Osteocyte (in vitro differentiated cells): ENCODE measurements around the gene GDF7. TPM values are rescaled to one million over a fixed set of nuclear protein-coding genes. Genes with fewer than 3 reads are reported as not detected.

Experiments
- DNase-seq: peaks from one replicate; pipeline ENCODE4 v3.0.0; 2021; ENCODE audit warnings: mixed read lengths; ENCODE audit not compliant: unreplicated experiment; ENCODE audit errors: extremely low spot score
- H3K27ac Mint-ChIP-seq: one replicate; pipeline ENCODE4 v1.8.0; 2021; ENCODE audit warnings: mild to moderate bottlenecking, mixed read lengths; ENCODE audit not compliant: unreplicated experiment
- H3K27me3 Mint-ChIP-seq: one replicate; pipeline ENCODE4 v1.8.0; 2021; ENCODE audit warnings: mixed read lengths; ENCODE audit not compliant: unreplicated experiment
- H3K36me3 Mint-ChIP-seq: one replicate; pipeline ENCODE4 v1.8.0; 2021; ENCODE audit warnings: mixed read lengths; ENCODE audit not compliant: unreplicated experiment
- H3K4me1 Mint-ChIP-seq: one replicate; pipeline ENCODE4 v1.8.0; 2021; ENCODE audit warnings: mixed read lengths; ENCODE audit not compliant: unreplicated experiment
- H3K4me3 Mint-ChIP-seq: one replicate; pipeline ENCODE4 v1.8.0; 2021; ENCODE audit warnings: mild to moderate bottlenecking, moderate library complexity, mixed read lengths; ENCODE audit not compliant: unreplicated experiment
- H3K9me3 Mint-ChIP-seq: one replicate; pipeline ENCODE4 v1.8.0; 2021; ENCODE audit warnings: mixed read lengths; ENCODE audit not compliant: unreplicated experiment
- total RNA-seq: library from RNA; stranded (reverse); gene quantifications from 2 replicates; pipeline ENCODE4 v1.2.1, GENCODE V29; 2021
- TF ChIP-seq, protein P1 (sequence below): fragments of 200-600 bp; sonication (generic); IDR thresholded peaks from 2 replicates; pipeline ENCODE4 v1.5.0; 2021; ENCODE audit warnings: antibody characterized with exemption, mild to moderate bottlenecking, moderate library complexity

The GDF7 gene
- total RNA-seq, 1 donor from 2014 or later: 10.1 TPM

DNA sequence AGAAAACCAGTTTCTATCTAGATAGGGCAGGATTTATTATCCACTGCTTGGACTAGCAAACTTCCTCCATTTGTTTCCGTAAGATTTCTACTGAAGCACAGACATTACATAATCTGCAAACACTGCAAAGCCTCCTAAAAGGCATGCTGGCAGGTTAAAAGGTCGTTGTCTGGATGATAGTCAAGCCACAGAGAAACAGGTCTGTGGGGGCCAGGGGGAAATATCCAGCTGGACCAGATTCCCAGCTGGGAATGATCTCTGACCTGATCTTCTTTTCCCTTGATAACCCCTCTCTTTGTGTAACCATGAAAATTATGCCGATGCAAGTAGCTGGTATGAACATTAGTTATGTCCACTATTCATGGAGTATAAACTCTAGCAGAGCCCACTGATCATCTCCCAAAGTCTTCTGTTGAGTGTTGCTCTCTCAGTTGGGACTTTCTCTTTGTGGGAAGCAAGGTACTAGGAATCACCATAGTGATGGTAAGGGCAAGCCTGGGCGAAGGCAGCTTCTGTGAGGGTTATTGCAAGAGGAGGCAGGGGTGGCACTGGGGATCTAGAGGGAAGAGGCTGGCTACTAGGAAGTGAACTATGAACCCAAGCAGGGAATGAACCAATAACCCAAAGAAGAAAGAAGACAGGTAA, 61.3 kb downstream of the GDF7 start:
- TF ChIP-seq, protein P1, sequence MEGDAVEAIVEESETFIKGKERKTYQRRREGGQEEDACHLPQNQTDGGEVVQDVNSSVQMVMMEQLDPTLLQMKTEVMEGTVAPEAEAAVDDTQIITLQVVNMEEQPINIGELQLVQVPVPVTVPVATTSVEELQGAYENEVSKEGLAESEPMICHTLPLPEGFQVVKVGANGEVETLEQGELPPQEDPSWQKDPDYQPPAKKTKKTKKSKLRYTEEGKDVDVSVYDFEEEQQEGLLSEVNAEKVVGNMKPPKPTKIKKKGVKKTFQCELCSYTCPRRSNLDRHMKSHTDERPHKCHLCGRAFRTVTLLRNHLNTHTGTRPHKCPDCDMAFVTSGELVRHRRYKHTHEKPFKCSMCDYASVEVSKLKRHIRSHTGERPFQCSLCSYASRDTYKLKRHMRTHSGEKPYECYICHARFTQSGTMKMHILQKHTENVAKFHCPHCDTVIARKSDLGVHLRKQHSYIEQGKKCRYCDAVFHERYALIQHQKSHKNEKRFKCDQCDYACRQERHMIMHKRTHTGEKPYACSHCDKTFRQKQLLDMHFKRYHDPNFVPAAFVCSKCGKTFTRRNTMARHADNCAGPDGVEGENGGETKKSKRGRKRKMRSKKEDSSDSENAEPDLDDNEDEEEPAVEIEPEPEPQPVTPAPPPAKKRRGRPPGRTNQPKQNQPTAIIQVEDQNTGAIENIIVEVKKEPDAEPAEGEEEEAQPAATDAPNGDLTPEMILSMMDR: no peak
- Mint-ChIP-seq H3K27ac (peak overlapping the region; percentile 74), H3K9me3 (peaks cover 7% of the 10 kb centered on the region), H3K4me3 (no peak overlapping the region), H3K36me3 (peaks cover 11% of the 10 kb centered on the region), H3K27me3 (no peaks in the 10 kb centered on the region), H3K4me1 (peaks cover 51% of the 10 kb centered on the region)
- no peak for DNase-seq

Other genes starting within 250 kb of the GDF7 start
- gene RHOB, start 220.1 kb upstream of the GDF7 start, total RNA-seq: 141 and 160 TPM in 2 replicates
- gene HS1BP3, start 16.0 kb upstream of the GDF7 start, total RNA-seq: 40.5 and 42.8 TPM in 2 replicates
- 25.7 and 28.0 TPM in 2 replicates for gene LDAH, start 156.0 kb downstream of the GDF7 start, total RNA-seq